WTC11 (cell line): Measurements from ENCODE around the gene BCO1.

Experiments used
- ATF1 ChIP-seq: sonication (generic); formaldehyde crosslinking; IDR thresholded peaks from 2 replicates; pipeline ENCODE4 v1.8.1; 2023; ENCODE audit warnings: mild to moderate bottlenecking, moderate library complexity, missing genetic modification reagents
- ETV6 ChIP-seq: sonication (generic); formaldehyde crosslinking; IDR thresholded peaks from 2 replicates; pipeline ENCODE4 v1.8.1; 2022; ENCODE audit warnings: mild to moderate bottlenecking, missing genetic modification reagents
- FOXJ3 ChIP-seq: sonication (generic); formaldehyde crosslinking; IDR thresholded peaks from 2 replicates; pipeline ENCODE4 v1.9.0; 2021; ENCODE audit warnings: missing genetic modification reagents, mild to moderate bottlenecking, borderline replicate concordance
- RORB ChIP-seq: fragments of 250-450 bp; sonication (Bioruptor Pico); IDR thresholded peaks from 2 replicates; pipeline ENCODE4 v1.9.0; 2021; ENCODE audit warnings: mild to moderate bottlenecking
- ZNF121 ChIP-seq: sonication (generic); formaldehyde crosslinking; IDR thresholded peaks from 2 replicates; pipeline ENCODE4 v1.8.0; 2023; ENCODE audit warnings: missing genetic modification reagents
- ZNF396 ChIP-seq: fragments of 250-450 bp; sonication (Bioruptor Pico); IDR thresholded peaks from 2 replicates; pipeline ENCODE4 v1.8.0; 2021; ENCODE audit warnings: mild to moderate bottlenecking, moderate library complexity, borderline replicate concordance
- TF ChIP-seq, protein P1 (sequence below): fragments of 200-600 bp; IDR thresholded peaks from 2 replicates; pipeline ENCODE4 v1.8.0; 2022; ENCODE audit warnings: antibody characterized with exemption
- TF ChIP-seq, protein P2 (sequence below): sonication (generic); formaldehyde crosslinking; IDR thresholded peaks from 2 replicates; pipeline ENCODE4 v1.8.0; 2022; ENCODE audit warnings: missing genetic modification reagents
- TF ChIP-seq, protein P3 (sequence below): sonication (generic); formaldehyde crosslinking; IDR thresholded peaks from 2 replicates; pipeline ENCODE4 v1.8.1; 2022; ENCODE audit warnings: low read depth, missing genetic modification reagents, borderline replicate concordance

DNA sequence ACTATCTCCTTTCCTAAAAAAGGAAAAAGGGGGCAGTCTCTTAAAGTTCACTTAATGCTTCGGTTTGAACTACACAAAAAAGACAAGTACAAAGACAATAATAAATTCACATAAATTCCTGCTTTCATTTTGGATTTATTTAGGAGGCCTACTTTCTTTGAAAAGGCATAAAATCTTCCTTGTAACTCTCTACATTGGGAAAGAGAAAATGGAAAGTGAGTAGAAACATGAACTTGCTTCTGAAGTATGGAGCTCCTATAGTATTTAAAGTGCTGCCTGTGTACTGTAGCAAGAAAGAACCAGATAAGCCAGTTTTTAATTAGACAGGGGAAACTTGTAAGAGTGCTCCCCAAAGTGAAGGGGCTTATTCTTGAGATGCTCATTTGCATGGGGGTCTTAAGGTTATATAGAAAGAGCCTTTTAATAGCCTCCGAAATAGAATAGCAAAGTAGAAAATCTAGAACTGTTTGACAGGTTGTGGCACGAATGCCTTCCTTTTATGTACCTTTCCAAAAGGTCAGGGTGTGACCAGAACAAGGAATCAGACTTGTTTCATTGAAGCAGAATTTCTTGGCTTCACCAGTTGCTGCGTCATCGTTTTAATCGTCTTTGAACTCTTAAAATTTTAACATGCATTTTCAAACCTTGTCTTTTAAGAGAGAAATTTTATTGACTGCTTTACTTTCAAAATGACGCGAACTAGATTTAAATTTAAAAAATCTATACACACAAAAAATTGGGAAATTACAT lies 89.1 kb downstream of the BCO1 start:
- TF ChIP-seq, protein P1, sequence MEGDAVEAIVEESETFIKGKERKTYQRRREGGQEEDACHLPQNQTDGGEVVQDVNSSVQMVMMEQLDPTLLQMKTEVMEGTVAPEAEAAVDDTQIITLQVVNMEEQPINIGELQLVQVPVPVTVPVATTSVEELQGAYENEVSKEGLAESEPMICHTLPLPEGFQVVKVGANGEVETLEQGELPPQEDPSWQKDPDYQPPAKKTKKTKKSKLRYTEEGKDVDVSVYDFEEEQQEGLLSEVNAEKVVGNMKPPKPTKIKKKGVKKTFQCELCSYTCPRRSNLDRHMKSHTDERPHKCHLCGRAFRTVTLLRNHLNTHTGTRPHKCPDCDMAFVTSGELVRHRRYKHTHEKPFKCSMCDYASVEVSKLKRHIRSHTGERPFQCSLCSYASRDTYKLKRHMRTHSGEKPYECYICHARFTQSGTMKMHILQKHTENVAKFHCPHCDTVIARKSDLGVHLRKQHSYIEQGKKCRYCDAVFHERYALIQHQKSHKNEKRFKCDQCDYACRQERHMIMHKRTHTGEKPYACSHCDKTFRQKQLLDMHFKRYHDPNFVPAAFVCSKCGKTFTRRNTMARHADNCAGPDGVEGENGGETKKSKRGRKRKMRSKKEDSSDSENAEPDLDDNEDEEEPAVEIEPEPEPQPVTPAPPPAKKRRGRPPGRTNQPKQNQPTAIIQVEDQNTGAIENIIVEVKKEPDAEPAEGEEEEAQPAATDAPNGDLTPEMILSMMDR: no peak
- no peak for TF ChIP-seq ZNF396
- TF ChIP-seq ETV6 (CRISPR knock-in tag): no peak
- no peak for TF ChIP-seq FOXJ3 (CRISPR knock-in tag)
- TF ChIP-seq, protein P2, sequence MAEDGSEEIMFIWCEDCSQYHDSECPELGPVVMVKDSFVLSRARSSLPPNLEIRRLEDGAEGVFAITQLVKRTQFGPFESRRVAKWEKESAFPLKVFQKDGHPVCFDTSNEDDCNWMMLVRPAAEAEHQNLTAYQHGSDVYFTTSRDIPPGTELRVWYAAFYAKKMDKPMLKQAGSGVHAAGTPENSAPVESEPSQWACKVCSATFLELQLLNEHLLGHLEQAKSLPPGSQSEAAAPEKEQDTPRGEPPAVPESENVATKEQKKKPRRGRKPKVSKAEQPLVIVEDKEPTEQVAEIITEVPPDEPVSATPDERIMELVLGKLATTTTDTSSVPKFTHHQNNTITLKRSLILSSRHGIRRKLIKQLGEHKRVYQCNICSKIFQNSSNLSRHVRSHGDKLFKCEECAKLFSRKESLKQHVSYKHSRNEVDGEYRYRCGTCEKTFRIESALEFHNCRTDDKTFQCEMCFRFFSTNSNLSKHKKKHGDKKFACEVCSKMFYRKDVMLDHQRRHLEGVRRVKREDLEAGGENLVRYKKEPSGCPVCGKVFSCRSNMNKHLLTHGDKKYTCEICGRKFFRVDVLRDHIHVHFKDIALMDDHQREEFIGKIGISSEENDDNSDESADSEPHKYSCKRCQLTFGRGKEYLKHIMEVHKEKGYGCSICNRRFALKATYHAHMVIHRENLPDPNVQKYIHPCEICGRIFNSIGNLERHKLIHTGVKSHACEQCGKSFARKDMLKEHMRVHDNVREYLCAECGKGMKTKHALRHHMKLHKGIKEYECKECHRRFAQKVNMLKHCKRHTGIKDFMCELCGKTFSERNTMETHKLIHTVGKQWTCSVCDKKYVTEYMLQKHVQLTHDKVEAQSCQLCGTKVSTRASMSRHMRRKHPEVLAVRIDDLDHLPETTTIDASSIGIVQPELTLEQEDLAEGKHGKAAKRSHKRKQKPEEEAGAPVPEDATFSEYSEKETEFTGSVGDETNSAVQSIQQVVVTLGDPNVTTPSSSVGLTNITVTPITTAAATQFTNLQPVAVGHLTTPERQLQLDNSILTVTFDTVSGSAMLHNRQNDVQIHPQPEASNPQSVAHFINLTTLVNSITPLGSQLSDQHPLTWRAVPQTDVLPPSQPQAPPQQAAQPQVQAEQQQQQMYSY: no peak
- TF ChIP-seq ATF1 (CRISPR knock-in tag): no peak
- TF ChIP-seq, protein P3, sequence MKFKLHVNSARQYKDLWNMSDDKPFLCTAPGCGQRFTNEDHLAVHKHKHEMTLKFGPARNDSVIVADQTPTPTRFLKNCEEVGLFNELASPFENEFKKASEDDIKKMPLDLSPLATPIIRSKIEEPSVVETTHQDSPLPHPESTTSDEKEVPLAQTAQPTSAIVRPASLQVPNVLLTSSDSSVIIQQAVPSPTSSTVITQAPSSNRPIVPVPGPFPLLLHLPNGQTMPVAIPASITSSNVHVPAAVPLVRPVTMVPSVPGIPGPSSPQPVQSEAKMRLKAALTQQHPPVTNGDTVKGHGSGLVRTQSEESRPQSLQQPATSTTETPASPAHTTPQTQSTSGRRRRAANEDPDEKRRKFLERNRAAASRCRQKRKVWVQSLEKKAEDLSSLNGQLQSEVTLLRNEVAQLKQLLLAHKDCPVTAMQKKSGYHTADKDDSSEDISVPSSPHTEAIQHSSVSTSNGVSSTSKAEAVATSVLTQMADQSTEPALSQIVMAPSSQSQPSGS (CRISPR knock-in tag): no peak
- TF ChIP-seq RORB (CRISPR knock-in tag): no peak
- TF ChIP-seq ZNF121 (CRISPR knock-in tag): no peak
